ENCODE measurements around the gene DNAJB14. TPM values are rescaled to one million over a fixed set of nuclear protein-coding genes. Genes with fewer than 3 reads are reported as not detected.

The DNAJB14 gene
- total and polyA plus RNA-seq, 2 of the 13 experiments (the other 11 are each of a cell fraction or from before 2014, with no cell fraction given), result 9.1 to 38.1 TPM

- H3K27ac ChIP-seq (ENCODE audit: extremely low read length, insufficient read depth, low read length), result no peak overlapping the region
- no peak for FAIRE-seq
- WGBS (ENCODE audit: low lambda C conversion rate), result 2% methylated on average over 3 of the region's 3 CpGs
- no peak for DNase-seq (ENCODE audit: low spot score)
- H4K20me1 ChIP-seq (ENCODE audit: insufficient read depth, low read length), result no peaks in the 10 kb centered on the region
- H2AFZ ChIP-seq (ENCODE audit: low read length), result no peak overlapping the region
- no peak overlapping the region for H3K9ac ChIP-seq (ENCODE audit: insufficient read depth, low read depth, low read length)
- no peaks in the 10 kb centered on the region for H3K4me1 ChIP-seq (ENCODE audit: insufficient read depth, low read length)
- no peak overlapping the region for H3K4me3 ChIP-seq (replicated peaks in 1 of 3; ENCODE audit: insufficient read depth in 1 of 3, low read depth in 2 of 3, low read length in 3 of 3)
- intact Hi-C loops (cut with micrococcal nuclease; ENCODE audit: unreplicated experiment), result no loop called here
- H3K79me2 ChIP-seq (ENCODE audit: insufficient read depth, low read length), result no peaks in the 10 kb centered on the region
- CTCF ChIA-PET (ENCODE audit: low intra/inter-chr PET ratio, low total read pairs), result no interaction called here
- H3K9me3 ChIP-seq (ENCODE audit: low read length), result no peaks in the 10 kb centered on the region
- H3K36me3 ChIP-seq (replicated peaks in 1 of 2; ENCODE audit: control insufficient read depth in 1 of 2, insufficient read depth in 2 of 2, low read length in 2 of 2), result no peaks in the 10 kb centered on the region
- H3K27me3 ChIP-seq (ENCODE audit: control insufficient read depth in 1 of 2, insufficient read depth in 2 of 2, low read length in 2 of 2), result no peaks in the 10 kb centered on the region; a peak in 2 of 5 replicates
- H3K4me2 ChIP-seq (ENCODE audit: low read depth, low read length), result no peak overlapping the region
- in situ Hi-C loops (cut with HindIII; ENCODE audit: extremely low pct_ligation_motif_present, low pct_unique_long_range_greater_than_20kb), result no loop called here
- ATAC-seq, result no peak
- BruUV-seq (replicated peaks), result no TSS peak
- POLR2A ChIA-PET, result interaction anchor here (0.6 kb wide), 1 partner anchor 935 kb away, joined by 3 read pairs; the partner anchor contains the start of gene EIF4E
- TF ChIP-seq ZNF367 (CRISPR knock-in tag; IDR thresholded peaks at IDR 0.05; ENCODE audit: borderline replicate concordance), result no peak
- TF ChIP-seq, protein P1, sequence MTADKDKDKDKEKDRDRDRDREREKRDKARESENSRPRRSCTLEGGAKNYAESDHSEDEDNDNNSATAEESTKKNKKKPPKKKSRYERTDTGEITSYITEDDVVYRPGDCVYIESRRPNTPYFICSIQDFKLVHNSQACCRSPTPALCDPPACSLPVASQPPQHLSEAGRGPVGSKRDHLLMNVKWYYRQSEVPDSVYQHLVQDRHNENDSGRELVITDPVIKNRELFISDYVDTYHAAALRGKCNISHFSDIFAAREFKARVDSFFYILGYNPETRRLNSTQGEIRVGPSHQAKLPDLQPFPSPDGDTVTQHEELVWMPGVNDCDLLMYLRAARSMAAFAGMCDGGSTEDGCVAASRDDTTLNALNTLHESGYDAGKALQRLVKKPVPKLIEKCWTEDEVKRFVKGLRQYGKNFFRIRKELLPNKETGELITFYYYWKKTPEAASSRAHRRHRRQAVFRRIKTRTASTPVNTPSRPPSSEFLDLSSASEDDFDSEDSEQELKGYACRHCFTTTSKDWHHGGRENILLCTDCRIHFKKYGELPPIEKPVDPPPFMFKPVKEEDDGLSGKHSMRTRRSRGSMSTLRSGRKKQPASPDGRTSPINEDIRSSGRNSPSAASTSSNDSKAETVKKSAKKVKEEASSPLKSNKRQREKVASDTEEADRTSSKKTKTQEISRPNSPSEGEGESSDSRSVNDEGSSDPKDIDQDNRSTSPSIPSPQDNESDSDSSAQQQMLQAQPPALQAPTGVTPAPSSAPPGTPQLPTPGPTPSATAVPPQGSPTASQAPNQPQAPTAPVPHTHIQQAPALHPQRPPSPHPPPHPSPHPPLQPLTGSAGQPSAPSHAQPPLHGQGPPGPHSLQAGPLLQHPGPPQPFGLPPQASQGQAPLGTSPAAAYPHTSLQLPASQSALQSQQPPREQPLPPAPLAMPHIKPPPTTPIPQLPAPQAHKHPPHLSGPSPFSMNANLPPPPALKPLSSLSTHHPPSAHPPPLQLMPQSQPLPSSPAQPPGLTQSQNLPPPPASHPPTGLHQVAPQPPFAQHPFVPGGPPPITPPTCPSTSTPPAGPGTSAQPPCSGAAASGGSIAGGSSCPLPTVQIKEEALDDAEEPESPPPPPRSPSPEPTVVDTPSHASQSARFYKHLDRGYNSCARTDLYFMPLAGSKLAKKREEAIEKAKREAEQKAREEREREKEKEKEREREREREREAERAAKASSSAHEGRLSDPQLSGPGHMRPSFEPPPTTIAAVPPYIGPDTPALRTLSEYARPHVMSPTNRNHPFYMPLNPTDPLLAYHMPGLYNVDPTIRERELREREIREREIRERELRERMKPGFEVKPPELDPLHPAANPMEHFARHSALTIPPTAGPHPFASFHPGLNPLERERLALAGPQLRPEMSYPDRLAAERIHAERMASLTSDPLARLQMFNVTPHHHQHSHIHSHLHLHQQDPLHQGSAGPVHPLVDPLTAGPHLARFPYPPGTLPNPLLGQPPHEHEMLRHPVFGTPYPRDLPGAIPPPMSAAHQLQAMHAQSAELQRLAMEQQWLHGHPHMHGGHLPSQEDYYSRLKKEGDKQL (CRISPR knock-in tag; IDR thresholded peaks at IDR 0.05; ENCODE audit: low read depth), result no peak
- TF ChIP-seq MXD4 (CRISPR knock-in tag; IDR thresholded peaks at IDR 0.05), result no peak
- no peak for TF ChIP-seq ZNF749 (CRISPR knock-in tag; IDR thresholded peaks at IDR 0.05; ENCODE audit: borderline replicate concordance)
- TF ChIP-seq NONO (IDR thresholded peaks at IDR 0.05), result no peak
- TF ChIP-seq NONO (CRISPR knock-in tag; conservative IDR thresholded peaks at IDR 0.05), result no peak
- TF ChIP-seq, protein P2, sequence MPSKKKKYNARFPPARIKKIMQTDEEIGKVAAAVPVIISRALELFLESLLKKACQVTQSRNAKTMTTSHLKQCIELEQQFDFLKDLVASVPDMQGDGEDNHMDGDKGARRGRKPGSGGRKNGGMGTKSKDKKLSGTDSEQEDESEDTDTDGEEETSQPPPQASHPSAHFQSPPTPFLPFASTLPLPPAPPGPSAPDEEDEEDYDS (CRISPR knock-in tag; IDR thresholded peaks at IDR 0.05), result no peak
- TF ChIP-seq ZIK1 (CRISPR knock-in tag; IDR thresholded peaks at IDR 0.05; ENCODE audit: borderline replicate concordance, low read depth), result no peak
- no peak for TF ChIP-seq ZFP90 (CRISPR knock-in tag; IDR thresholded peaks at IDR 0.05; ENCODE audit: borderline replicate concordance)
- TF ChIP-seq ZNF10 (CRISPR knock-in tag; IDR thresholded peaks at IDR 0.05; ENCODE audit: borderline replicate concordance, low read depth), result no peak
- TF ChIP-seq NCOA2 (CRISPR knock-in tag; IDR thresholded peaks at IDR 0.05), result no peak
- no peak for TF ChIP-seq SYNCRIP (IDR thresholded peaks at IDR 0.05; ENCODE audit: insufficient read depth, low read depth, low read length)
- TF ChIP-seq, protein P3, sequence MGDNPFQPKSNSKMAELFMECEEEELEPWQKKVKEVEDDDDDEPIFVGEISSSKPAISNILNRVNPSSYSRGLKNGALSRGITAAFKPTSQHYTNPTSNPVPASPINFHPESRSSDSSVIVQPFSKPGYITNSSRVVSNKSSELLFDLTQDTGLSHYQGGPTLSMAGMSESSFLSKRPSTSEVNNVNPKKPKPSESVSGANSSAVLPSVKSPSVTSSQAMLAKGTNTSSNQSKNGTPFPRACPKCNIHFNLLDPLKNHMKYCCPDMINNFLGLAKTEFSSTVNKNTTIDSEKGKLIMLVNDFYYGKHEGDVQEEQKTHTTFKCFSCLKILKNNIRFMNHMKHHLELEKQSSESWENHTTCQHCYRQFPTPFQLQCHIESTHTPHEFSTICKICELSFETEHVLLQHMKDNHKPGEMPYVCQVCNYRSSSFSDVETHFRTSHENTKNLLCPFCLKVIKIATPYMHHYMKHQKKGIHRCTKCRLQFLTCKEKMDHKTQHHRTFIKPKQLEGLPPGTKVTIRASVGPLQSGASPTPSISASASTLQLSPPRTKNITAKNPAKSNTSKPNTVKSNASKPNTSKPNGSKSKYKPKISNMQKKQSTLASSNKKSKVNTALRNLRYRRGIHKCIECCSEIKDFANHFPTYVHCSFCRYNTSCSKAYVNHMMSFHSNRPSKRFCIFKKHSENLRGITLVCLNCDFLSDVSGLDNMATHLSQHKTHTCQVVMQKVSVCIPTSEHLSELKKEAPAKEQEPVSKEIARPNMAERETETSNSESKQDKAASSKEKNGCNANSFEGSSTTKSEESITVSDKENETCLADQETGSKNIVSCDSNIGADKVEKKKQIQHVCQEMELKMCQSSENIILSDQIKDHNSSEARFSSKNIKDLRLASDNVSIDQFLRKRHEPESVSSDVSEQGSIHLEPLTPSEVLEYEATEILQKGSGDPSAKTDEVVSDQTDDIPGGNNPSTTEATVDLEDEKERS (CRISPR knock-in tag; IDR thresholded peaks at IDR 0.05), result no peak
- no peak for TF ChIP-seq ZNF720 (CRISPR knock-in tag; IDR thresholded peaks at IDR 0.05)
- TF ChIP-seq BORCS8-MEF2B (CRISPR knock-in tag; IDR thresholded peaks at IDR 0.05), result no peak
Measured at GRCh38 chr4:99863804-99864203, 82.6 kb downstream of the DNAJB14 start.

Data from HepG2 (cell line).